ENCODE measurements around the gene CDCA7L. TPM values are rescaled to one million over a fixed set of nuclear protein-coding genes. Genes with fewer than 3 reads are reported as not detected.
A peak's percentile ranks its signal among the peaks of the same experiment; 100 is the strongest.

Gene CDCA7L
- 32.2 TPM for total RNA-seq

DNA sequence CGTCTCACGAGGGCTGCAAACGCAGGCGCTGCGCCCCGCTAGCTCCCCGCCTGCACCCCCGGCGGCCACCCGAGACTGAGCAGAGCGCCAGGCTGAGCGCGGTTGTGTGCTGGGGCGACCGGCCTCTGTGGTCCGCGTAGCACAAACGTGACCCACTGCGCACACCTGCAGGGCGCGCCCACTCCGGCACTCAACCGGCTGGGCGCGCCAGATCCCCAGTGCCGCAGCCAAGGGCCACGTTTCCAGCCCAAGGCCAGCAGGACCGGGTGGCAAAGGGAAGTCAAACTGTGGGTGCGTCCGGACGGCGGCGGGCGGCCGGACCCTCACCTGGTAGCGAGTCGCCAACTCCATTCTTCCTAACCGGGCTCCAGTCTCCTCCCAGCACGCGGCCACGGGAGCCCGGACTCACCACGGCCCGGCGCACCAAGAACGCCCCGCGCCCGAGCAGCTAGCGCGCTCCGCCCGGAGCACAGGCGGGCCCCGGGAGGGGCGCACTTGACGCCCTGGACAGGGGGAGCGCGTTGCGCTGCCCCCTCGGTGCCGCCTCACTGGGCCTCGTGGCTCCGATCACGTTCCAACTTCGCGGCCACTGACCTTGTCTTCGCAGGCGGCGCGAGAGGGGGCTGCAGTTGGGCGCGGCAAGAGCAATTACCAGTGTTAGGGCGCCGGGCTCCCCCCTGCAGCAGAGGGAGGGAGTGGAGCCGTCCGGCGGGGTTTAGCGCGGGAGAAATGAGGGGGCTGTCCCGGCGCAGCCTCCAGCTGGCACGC, at the start of gene CDCA7L:
CDCA7L (minus strand) TSS at position 446 of the 768 bp plus-strand sequence; CDS start at position 351, 95 bp downstream.
- DNase-seq: peak; percentile 90

GRCh38 chr7:21986096-21986495, 40.4 kb upstream of the CDCA7L start:
- DNase-seq: no peak

- no peak for DNase-seq
Observed at GRCh38 chr7:21984042-21984441, 38.3 kb upstream of the CDCA7L start.

DNA sequence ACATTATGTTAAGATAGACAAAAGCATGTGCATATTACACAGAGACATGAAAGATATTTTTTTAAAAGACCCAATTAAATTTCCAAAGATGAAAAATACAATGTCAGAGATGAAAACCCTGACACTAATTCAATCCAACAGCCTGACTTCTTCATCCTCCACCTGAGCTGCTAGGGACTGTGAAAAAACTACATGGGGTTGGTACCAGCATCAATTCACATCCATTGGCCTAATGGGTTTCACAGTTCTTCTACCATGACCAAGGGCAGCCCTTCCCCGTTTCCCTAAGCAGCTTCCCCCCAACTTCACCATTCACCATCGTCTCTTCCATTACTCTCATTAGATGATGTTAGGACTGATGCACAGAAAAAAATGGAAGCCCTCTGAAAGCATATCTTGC, 37.4 kb upstream of the CDCA7L start:
- DNase-seq: no peak

- DNase-seq: no peak
Observed at GRCh38 chr7:21981524-21981923, 35.8 kb upstream of the CDCA7L start.

GRCh38 chr7:21980926-21981500, 35.3 kb upstream of the CDCA7L start:
- no peak for DNase-seq

GRCh38 chr7:21972397-21972784, 26.7 kb upstream of the CDCA7L start:
- no peak for DNase-seq

- DNase-seq: no peak
Observed at GRCh38 chr7:21971780-21972396, 26.2 kb upstream of the CDCA7L start.

- no peak for DNase-seq
Observed at GRCh38 chr7:21969822-21970221, 24.1 kb upstream of the CDCA7L start.

GRCh38 chr7:21967598-21968003, 21.9 kb upstream of the CDCA7L start:
- peak; percentile 21 for DNase-seq

DNA sequence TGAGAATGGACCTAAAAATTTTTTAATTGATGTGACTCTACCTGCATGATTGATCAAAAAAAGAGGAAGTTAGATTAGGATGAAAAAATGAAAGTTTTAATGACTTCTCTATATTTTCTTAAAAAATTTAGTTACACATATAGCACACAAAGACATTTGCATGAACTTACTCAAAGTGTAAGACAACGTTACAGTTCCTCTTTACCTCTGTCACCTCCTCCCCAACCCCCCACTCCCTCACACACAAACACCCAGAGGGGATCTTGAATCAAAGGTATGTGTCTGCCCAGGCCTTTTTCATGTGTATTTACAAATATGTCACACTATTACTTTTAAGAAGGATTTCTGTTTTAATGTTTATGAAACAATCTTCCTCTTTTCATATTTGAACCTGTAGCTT, 20.6 kb upstream of the CDCA7L start:
- DNase-seq: no peak

- no peak for DNase-seq
Observed at GRCh38 chr7:21965291-21965690, 19.6 kb upstream of the CDCA7L start.

- DNase-seq: no peak
Observed at GRCh38 chr7:21962677-21963076, 17.0 kb upstream of the CDCA7L start.

DNA sequence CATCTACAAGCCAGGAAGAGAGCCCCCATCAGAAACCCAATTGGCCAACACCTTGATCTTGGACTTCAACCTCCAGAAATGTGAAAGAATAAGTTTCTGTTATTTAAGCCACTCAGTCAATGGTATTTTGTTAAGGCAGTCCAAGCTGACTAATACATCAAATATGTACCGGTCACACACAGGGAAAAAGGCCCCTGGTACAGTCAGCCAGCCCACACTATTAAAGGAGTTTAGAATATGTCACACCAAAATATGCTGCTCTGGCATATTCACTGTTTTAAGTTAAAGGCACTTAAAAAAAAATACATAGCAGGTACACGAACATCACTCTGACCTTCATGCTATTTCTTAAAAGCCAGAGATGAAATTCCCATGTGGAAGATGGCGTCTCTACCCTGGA, 15.2 kb upstream of the CDCA7L start:
- no peak for DNase-seq

- no peak for DNase-seq
Observed at GRCh38 chr7:21959387-21959776, 13.7 kb upstream of the CDCA7L start.

DNA sequence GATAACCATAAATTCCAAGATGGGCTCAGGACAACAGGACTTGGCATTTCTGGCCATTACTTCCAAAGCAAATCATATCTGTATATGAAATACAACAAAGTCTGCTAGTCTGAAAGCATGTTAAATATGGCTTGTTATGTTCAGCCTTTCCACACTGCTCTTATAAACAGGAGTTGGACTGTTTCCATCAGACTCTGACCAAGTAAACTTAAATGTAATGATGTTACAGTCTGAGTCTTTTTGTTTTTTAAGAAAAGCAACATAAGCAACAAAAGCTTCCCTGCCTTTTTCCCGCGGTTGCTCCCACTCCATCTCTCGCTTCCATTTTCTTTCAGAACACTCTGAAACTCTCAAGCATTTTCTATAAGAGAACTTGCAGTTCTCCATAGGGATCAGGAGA, 8.1 kb upstream of the CDCA7L start:
- no peak for DNase-seq

DNA sequence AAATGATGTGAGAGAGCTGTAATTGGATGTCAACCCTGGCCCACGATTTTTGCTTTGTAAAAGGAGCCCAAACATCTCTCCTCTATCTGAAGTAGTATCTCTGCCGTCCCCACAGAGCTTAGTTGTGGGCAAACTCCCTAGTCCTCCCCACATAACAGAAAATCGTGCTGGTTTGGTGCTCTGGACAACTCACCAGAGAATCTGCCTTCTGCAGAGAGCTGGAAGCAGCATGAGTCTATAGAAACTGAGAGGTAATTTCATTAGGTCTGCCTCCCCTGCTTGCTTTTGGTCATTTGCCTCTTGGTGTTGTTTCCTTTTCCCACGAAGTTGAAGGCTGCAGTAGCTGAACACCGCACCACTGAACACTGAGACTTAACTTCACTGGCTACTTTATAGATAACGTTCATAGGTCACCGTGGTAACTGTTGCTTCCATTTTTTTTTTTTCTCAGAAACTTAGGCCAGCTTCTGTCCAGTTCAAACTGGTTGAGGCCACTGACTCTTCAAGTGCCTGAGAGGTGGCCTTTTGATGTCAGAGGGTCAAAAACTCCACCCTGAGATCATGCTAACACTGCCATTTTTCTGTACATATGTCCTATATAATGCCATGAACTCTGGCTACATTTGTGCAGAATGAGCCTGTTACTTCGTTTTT, 3.3 kb upstream of the CDCA7L start:
- no peak for DNase-seq

- DNase-seq: no peak
Observed at GRCh38 chr7:21948364-21948763, 2.7 kb upstream of the CDCA7L start.

GRCh38 chr7:21947946-21948345, 2.2 kb upstream of the CDCA7L start:
- DNase-seq: no peak

DNA sequence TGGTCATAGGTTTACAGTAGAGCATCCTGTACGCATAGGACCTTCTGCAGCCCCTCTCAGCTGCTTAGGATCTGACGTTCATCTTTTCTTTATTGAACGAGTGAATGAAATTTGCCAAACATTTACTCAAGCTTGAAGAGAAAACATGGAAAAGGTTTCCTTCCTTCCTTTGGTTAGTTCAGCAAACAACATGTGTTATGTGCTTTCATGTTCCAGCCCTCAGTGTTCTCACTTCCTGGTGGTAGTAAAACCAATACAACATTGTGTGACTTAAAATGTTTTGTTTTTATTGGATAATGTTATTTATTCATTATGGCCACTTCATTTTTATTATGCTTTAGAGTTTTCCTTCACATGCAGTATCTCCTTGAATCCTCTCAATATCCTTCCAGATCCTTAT, 1.4 kb upstream of the CDCA7L start:
- DNase-seq: no peak

GRCh38 chr7:21946222-21946709, 567 bp upstream of the CDCA7L start:
- DNase-seq: no peak

- peak; percentile 83 for DNase-seq
Observed at GRCh38 chr7:21944616-21945453, 864 bp downstream of the CDCA7L start.
